K562 (cell line): ENCODE measurements around the gene NUP98. TPM values are rescaled to one million over a fixed set of nuclear protein-coding genes. Genes with fewer than 3 reads are reported as not detected.

Experiments used
- ASH1L ChIP-seq: fragments of 450-650 bp; IDR thresholded peaks from 2 replicates; pipeline ENCODE4 v1.6.1; 2018; ENCODE audit warnings: borderline replicate concordance, mild to moderate bottlenecking, low read depth; ENCODE audit not compliant: partially characterized antibody
- ETV5 ChIP-seq: sonication (generic); formaldehyde crosslinking; IDR thresholded peaks from 2 replicates; pipeline ENCODE4 v1.4.0; 2020; ENCODE audit warnings: low read depth, mild to moderate bottlenecking, missing genetic modification reagents
- FOXP1 ChIP-seq: sonication (generic); formaldehyde crosslinking; IDR thresholded peaks from 2 replicates; pipeline ENCODE4 v1.8.0; 2022; ENCODE audit warnings: mild to moderate bottlenecking, missing genetic modification reagents
- HMG20A ChIP-seq: fragments of 450-650 bp; formaldehyde crosslinking; conservative IDR thresholded peaks from 2 replicates; pipeline ENCODE4 v1.4.0; 2020; ENCODE audit warnings: mild to moderate bottlenecking, mixed read lengths
- JUNB ChIP-seq: fragments of 450-650 bp; formaldehyde crosslinking; conservative IDR thresholded peaks from 2 replicates; pipeline ENCODE4 v1.4.0; 2020; ENCODE audit warnings: mild to moderate bottlenecking
- KLF10 ChIP-seq: fragments of 250-450 bp; sonication (Bioruptor Pico); IDR thresholded peaks from 2 replicates; pipeline ENCODE4 v1.6.1; 2021; ENCODE audit warnings: matching md5 sums
- NR2C1 ChIP-seq, 2 experiments: fragments of 450-650 bp; IDR thresholded peaks; 2 replicates each; pipeline ENCODE4 v1.6.1; 2017; ENCODE audit warnings: mild to moderate bottlenecking in 2 of 2, antibody characterized with exemption in 1 of 2, inconsistent platforms in 1 of 2, missing compliant biosample characterization in 1 of 2, missing genetic modification characterization in 1 of 2
- RBM17 ChIP-seq: fragments of 200-400 bp; formaldehyde crosslinking; IDR thresholded peaks from 2 replicates; pipeline ENCODE4 v1.6.1; 2017; ENCODE audit warnings: low read depth, mild to moderate bottlenecking, low read length, borderline replicate concordance
- RBM25 ChIP-seq: fragments of 200-400 bp; formaldehyde crosslinking; IDR thresholded peaks from 2 replicates; pipeline ENCODE4 v1.6.1; 2018; ENCODE audit warnings: low read length, low read depth, moderate library complexity; ENCODE audit not compliant: severe bottlenecking
- SAP30 ChIP-seq: fragments of 200-600 bp; sonication (generic); IDR thresholded peaks from 2 replicates; pipeline ENCODE4 v1.6.1; 2012; ENCODE audit warnings: borderline replicate concordance, low read depth, mild to moderate bottlenecking, moderate library complexity, low read length, control low read depth, inconsistent platforms; ENCODE audit not compliant: insufficient read depth, poor library complexity, severe bottlenecking
- SIX5 ChIP-seq, 2 experiments: IDR thresholded peaks; 2 replicates each; pipeline ENCODE4 v1.6.1; 2011; ENCODE audit warnings: low read length in 2 of 2, borderline replicate concordance in 1 of 2, low read depth in 1 of 2, mild to moderate bottlenecking in 1 of 2, moderate library complexity in 1 of 2; ENCODE audit not compliant: insufficient read depth in 1 of 2
- SMARCA5 ChIP-seq: fragments of 450-650 bp; IDR thresholded peaks from 2 replicates; pipeline ENCODE4 v1.6.1; 2016
- SPI1 ChIP-seq: IDR thresholded peaks from 2 replicates; pipeline ENCODE4 v1.6.1; 2011; ENCODE audit warnings: low read depth, low read length, control low read depth, borderline replicate concordance
- TAF7 ChIP-seq: fragments of 450-650 bp; IDR thresholded peaks from 2 replicates; pipeline ENCODE4 v1.6.1; 2016; ENCODE audit warnings: missing genetic modification characterization, missing compliant biosample characterization
- ZC3H11A ChIP-seq: IDR thresholded peaks from 2 replicates; pipeline ENCODE4 v1.6.1; 2012; ENCODE audit warnings: low read depth, low read length, improper control_type of control experiment
- ZNF143 ChIP-seq: sonication (generic); formaldehyde crosslinking; IDR thresholded peaks from 2 replicates; pipeline ENCODE4 v1.9.0; 2022; ENCODE audit warnings: mild to moderate bottlenecking, missing genetic modification reagents
- ZNF175 ChIP-seq: fragments of 200-800 bp; sonication (Bioruptor generic); IDR thresholded peaks from 2 replicates; pipeline ENCODE4 v1.6.1; 2016; ENCODE audit warnings: low read depth, mild to moderate bottlenecking, missing genetic modification characterization, missing compliant biosample characterization
- ZNF778 ChIP-seq: fragments of 450-650 bp; formaldehyde crosslinking; IDR thresholded peaks from 2 replicates; pipeline ENCODE4 v1.4.0; 2020; ENCODE audit warnings: mild to moderate bottlenecking, moderate library complexity
- polyA plus RNA-seq, 8 experiments: library from polyadenylated mRNA; depleted of rRNA in 4 of 8; stranded (reverse) in 5 of 8; unstranded in 3 of 8; fragments of >200 nt; fragmentation: Nextera tagmentation in 2 of 8; fragmentation: Illumina TruSeq in 1 of 8; extraction: Ambion mirVana in 2 of 8; extraction: Trizol in 1 of 8; gene quantifications; 2 replicates each; pipeline versions ENCODE4 v1.2.1 to v1.2.3, GENCODE V29; 2011 to 2014; ENCODE audit warnings: inconsistent platforms in 1 of 8, missing spikeins in 1 of 8
- total RNA-seq, 7 experiments: library from RNA; depleted of rRNA in 6 of 7; stranded (reverse); fragments of >200 nt in 6 of 7; fragmentation: Illumina TruSeq in 2 of 7; extraction: Trizol in 2 of 7; gene quantifications; 2 replicates each; pipeline versions ENCODE4 v1.2.1 to v1.2.3, GENCODE V29; 2011 to 2021; ENCODE audit warnings: low replicate concordance in 1 of 7
- TF ChIP-seq, protein P1 (sequence below): fragments of 450-650 bp; formaldehyde crosslinking; IDR thresholded peaks from 2 replicates; pipeline ENCODE4 v1.4.0; 2022; ENCODE audit warnings: mild to moderate bottlenecking, moderate library complexity
- TF ChIP-seq, protein P2 (sequence below), 2 experiments: fragments of 150-350 bp in 1 of 2; IDR thresholded peaks; 2 replicates each; pipeline ENCODE4 v1.6.1; 2012 to 2016; ENCODE audit warnings: low read depth in 2 of 2, low read length in 2 of 2, mild to moderate bottlenecking in 1 of 2, moderate library complexity in 1 of 2
- TF ChIP-seq, protein P3 (sequence below): fragments of 250-450 bp; sonication (Bioruptor Pico); IDR thresholded peaks from 2 replicates; pipeline ENCODE4 v1.8.0; 2021; ENCODE audit warnings: moderate library complexity, mild to moderate bottlenecking, inconsistent platforms

NUP98 gene
- total and polyA plus RNA-seq, 9 of the 15 experiments (the other 6 are each of a cell fraction or from before 2014, with no cell fraction given): 45.1 to 196 (median 130) TPM

DNA sequence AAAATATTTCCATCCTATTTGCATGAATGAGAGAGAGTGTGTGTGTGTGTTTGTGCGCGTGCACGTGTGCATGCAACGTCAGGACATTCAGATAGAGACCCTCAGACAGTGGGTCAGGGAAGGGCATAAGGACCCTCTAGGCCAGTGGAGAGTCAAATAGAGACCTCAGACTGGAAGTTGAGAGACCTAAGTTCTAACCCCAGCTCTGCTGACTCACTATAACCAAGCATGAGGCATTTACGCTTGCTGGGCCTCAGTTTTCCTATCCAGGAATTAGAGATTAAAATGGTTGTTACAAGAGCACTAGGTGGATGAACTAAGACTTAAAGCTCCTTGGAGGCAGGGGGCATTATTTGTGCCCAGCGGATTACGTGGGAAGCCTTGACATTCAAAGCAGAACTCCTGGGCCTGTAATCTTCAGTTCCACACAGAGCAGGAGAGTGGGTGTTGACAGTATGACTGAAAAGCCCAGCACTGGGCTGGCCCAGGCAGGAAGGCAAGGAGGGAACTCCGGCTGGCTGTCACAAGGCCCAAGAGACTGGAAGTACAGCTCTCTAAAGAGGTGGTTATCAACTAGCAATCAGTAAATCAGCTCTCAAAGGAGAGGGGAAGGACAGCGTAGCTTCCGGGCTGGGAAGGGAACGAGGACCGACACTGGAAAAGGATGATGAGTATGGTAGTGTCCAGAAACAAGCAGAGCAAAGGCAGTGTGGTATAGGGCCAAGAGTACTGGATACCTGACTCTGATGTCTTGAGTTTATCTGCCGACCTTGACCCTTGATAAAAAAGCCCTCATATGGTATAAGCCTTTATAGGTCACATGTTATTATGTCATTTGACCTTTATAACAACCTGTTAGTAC, 34.3 kb upstream of the NUP98 start (continued):
- TF ChIP-seq ZNF778: no peak
- TF ChIP-seq SAP30: no peak
- TF ChIP-seq RBM25: no peak
- no peak for TF ChIP-seq ZC3H11A
- peak; percentile 46; the same call in 1 of the 2 replicates for TF ChIP-seq NR2C1 (IDR thresholded peaks at IDR 0.05)
- TF ChIP-seq NR2C1 (tag; IDR thresholded peaks at IDR 0.05): peak; percentile 55
- TF ChIP-seq SMARCA5: no peak
- no peak for TF ChIP-seq RBM17
- no peak for TF ChIP-seq SIX5 (IDR thresholded peaks at IDR 0.05; ENCODE audit: borderline replicate concordance in 1 of 2, insufficient read depth in 1 of 2, low read depth in 1 of 2, low read length in 2 of 2)
- TF ChIP-seq JUNB (CRISPR knock-in tag): no peak
- no peak for TF ChIP-seq KLF10 (CRISPR knock-in tag)
- TF ChIP-seq, protein P1, sequence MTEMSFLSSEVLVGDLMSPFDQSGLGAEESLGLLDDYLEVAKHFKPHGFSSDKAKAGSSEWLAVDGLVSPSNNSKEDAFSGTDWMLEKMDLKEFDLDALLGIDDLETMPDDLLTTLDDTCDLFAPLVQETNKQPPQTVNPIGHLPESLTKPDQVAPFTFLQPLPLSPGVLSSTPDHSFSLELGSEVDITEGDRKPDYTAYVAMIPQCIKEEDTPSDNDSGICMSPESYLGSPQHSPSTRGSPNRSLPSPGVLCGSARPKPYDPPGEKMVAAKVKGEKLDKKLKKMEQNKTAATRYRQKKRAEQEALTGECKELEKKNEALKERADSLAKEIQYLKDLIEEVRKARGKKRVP (CRISPR knock-in tag): no peak
- TF ChIP-seq, protein P2, sequence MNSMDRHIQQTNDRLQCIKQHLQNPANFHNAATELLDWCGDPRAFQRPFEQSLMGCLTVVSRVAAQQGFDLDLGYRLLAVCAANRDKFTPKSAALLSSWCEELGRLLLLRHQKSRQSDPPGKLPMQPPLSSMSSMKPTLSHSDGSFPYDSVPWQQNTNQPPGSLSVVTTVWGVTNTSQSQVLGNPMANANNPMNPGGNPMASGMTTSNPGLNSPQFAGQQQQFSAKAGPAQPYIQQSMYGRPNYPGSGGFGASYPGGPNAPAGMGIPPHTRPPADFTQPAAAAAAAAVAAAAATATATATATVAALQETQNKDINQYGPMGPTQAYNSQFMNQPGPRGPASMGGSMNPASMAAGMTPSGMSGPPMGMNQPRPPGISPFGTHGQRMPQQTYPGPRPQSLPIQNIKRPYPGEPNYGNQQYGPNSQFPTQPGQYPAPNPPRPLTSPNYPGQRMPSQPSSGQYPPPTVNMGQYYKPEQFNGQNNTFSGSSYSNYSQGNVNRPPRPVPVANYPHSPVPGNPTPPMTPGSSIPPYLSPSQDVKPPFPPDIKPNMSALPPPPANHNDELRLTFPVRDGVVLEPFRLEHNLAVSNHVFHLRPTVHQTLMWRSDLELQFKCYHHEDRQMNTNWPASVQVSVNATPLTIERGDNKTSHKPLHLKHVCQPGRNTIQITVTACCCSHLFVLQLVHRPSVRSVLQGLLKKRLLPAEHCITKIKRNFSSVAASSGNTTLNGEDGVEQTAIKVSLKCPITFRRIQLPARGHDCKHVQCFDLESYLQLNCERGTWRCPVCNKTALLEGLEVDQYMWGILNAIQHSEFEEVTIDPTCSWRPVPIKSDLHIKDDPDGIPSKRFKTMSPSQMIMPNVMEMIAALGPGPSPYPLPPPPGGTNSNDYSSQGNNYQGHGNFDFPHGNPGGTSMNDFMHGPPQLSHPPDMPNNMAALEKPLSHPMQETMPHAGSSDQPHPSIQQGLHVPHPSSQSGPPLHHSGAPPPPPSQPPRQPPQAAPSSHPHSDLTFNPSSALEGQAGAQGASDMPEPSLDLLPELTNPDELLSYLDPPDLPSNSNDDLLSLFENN (IDR thresholded peaks at IDR 0.05; ENCODE audit: low read depth in 2 of 2, low read length in 2 of 2): no peak
- TF ChIP-seq, protein P3, sequence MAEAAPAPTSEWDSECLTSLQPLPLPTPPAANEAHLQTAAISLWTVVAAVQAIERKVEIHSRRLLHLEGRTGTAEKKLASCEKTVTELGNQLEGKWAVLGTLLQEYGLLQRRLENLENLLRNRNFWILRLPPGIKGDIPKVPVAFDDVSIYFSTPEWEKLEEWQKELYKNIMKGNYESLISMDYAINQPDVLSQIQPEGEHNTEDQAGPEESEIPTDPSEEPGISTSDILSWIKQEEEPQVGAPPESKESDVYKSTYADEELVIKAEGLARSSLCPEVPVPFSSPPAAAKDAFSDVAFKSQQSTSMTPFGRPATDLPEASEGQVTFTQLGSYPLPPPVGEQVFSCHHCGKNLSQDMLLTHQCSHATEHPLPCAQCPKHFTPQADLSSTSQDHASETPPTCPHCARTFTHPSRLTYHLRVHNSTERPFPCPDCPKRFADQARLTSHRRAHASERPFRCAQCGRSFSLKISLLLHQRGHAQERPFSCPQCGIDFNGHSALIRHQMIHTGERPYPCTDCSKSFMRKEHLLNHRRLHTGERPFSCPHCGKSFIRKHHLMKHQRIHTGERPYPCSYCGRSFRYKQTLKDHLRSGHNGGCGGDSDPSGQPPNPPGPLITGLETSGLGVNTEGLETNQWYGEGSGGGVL: no peak
- TF ChIP-seq ZNF143: no peak
- peak; percentile 46; the same call in 1 of the 2 replicates for TF ChIP-seq SPI1
- peak; percentile 58; the same call in 1 of the 2 replicates for TF ChIP-seq ETV5 (CRISPR knock-in tag)
- no peak for TF ChIP-seq HMG20A (CRISPR knock-in tag)
- no peak for TF ChIP-seq TAF7 (tag)
- TF ChIP-seq ZNF175 (CRISPR knock-in tag): peak; percentile 78
- no peak for TF ChIP-seq ASH1L
- TF ChIP-seq FOXP1 (CRISPR knock-in tag): no peak
